HepG2 (cell line): ENCODE data around the gene SPAG4. TPM values are rescaled to one million over a fixed set of nuclear protein-coding genes. Genes with fewer than 3 reads are reported as not detected.

Experiments used
- ATAC-seq: fragments of 200-7000 bp; cut with Tn5 transposase; 3 replicates; pipeline ENCODE4 v1.9.1; 2020; ENCODE audit warnings: mild to moderate bottlenecking, moderate library complexity
- BruUV-seq: library from RNA; stranded (reverse); fragments of 400-500 nt; replicated peaks from 2 replicates; lab custom pipeline; 2021; lab: Mats Ljungman, UMichigan
- CTCF ChIA-PET: fragments of 300-600 bp; formaldehyde crosslinking; extraction: SDS; loops from one replicate; lab custom pipeline; 2021; ENCODE audit warnings: low total read pairs, inconsistent platforms, low intra/inter-chr PET ratio; lab: Yijun Ruan, JAX
- POLR2A ChIA-PET: fragments of 350-600 bp; sonication (Branson Sonifier 250); formaldehyde crosslinking; loops from one replicate; lab custom pipeline; 2020; ENCODE audit warnings: antibody characterized with exemption, inconsistent platforms; lab: Yijun Ruan, JAX
- DNase-seq: peaks from one replicate; pipeline ENCODE4 v3.0.0-alpha.2; 2015; ENCODE audit warnings: low spot score
- FAIRE-seq: peaks from 3 replicates; lab custom pipeline; 2011; peaks lifted over from hg19 to GRCh38; lab: Jason Lieb, UNC
- H2AFZ ChIP-seq: one replicate; pipeline ENCODE4 v1.6.1; 2011; ENCODE audit warnings: low read length, inconsistent platforms
- H3K27ac ChIP-seq: fragments of 300-600 bp; 3 replicates; pipeline ENCODE4 v1.8.0; 2011; ENCODE audit warnings: mixed run types, mild to moderate bottlenecking, mixed read lengths, low read length, inconsistent platforms; ENCODE audit not compliant: insufficient read depth; ENCODE audit errors: extremely low read length
- H3K27me3 ChIP-seq, 2 experiments: fragments of 200-600 bp in 1 of 2; 2 replicates in 1 of 2; 3 replicates in 1 of 2; pipeline versions ENCODE4 v1.6.0 to v1.8.0; 2011; ENCODE audit warnings: low read length in 2 of 2, mild to moderate bottlenecking in 2 of 2, moderate library complexity in 2 of 2, inconsistent platforms in 1 of 2; ENCODE audit not compliant: insufficient read depth in 2 of 2, control insufficient read depth in 1 of 2
- H3K36me3 ChIP-seq, 2 experiments: fragments of 200-600 bp in 1 of 2; replicated peaks in 1 of 2; 2 replicates in 1 of 2; 3 replicates in 1 of 2; pipeline versions ENCODE4 v1.5.1 to v1.8.0; 2011; ENCODE audit warnings: low read length in 2 of 2, inconsistent platforms in 1 of 2; ENCODE audit not compliant: insufficient read depth in 2 of 2, control insufficient read depth in 1 of 2
- H3K4me1 ChIP-seq: 2 replicates; pipeline ENCODE4 v1.5.1; 2012; ENCODE audit warnings: low read length, inconsistent platforms; ENCODE audit not compliant: insufficient read depth
- H3K4me2 ChIP-seq: 2 replicates; pipeline ENCODE4 v1.6.0; 2011; ENCODE audit warnings: low read depth, low read length, inconsistent platforms
- H3K4me3 ChIP-seq, 3 experiments: fragments of 200-600 bp in 1 of 3; sonication (generic), shearing (Covaris generic) in 1 of 3; replicated peaks in 1 of 3; 2 replicates each; pipeline ENCODE4 v1.5.1; 2011 to 2016; ENCODE audit warnings: low read length in 3 of 3, inconsistent platforms in 2 of 3, low read depth in 2 of 3, mild to moderate bottlenecking in 2 of 3, control low read depth in 1 of 3, mixed read lengths in 1 of 3; ENCODE audit not compliant: insufficient read depth in 1 of 3
- H3K79me2 ChIP-seq: one replicate; pipeline ENCODE4 v1.6.1; 2011; ENCODE audit warnings: low read length, inconsistent platforms; ENCODE audit not compliant: insufficient read depth
- H3K9ac ChIP-seq: 2 replicates; pipeline ENCODE4 v1.6.0; 2011; ENCODE audit warnings: mild to moderate bottlenecking, low read depth, low read length, inconsistent platforms; ENCODE audit not compliant: insufficient read depth
- H3K9me3 ChIP-seq: 2 replicates; pipeline ENCODE4 v1.5.1; 2012; ENCODE audit warnings: mild to moderate bottlenecking, low read length
- H4K20me1 ChIP-seq: 2 replicates; pipeline ENCODE4 v1.6.0; 2011; ENCODE audit warnings: inconsistent platforms, mild to moderate bottlenecking, low read length, moderate library complexity; ENCODE audit not compliant: insufficient read depth
- BORCS8-MEF2B ChIP-seq: sonication (generic); formaldehyde crosslinking; IDR thresholded peaks from 2 replicates; pipeline ENCODE4 v1.8.0; 2022; ENCODE audit warnings: mild to moderate bottlenecking, missing genetic modification reagents
- CEBPB ChIP-seq: IDR thresholded peaks from 2 replicates; pipeline ENCODE4 v1.6.1; 2011; ENCODE audit warnings: low read depth, low read length, improper control_type of control experiment, borderline replicate concordance
- CHD4 ChIP-seq: fragments of 200-600 bp; sonication (generic); IDR thresholded peaks from 2 replicates; pipeline ENCODE4 v1.7.0; 2017; ENCODE audit warnings: mild to moderate bottlenecking, low read length, borderline replicate concordance
- EZH2 ChIP-seq: conservative IDR thresholded peaks from 2 replicates; pipeline ENCODE4 v1.6.1; 2012; ENCODE audit warnings: mild to moderate bottlenecking, low read depth, low read length, moderate library complexity
- FOXA3 ChIP-seq: IDR thresholded peaks from 2 replicates; pipeline ENCODE4 v1.6.1; 2016; ENCODE audit warnings: missing genetic modification reagents, missing compliant biosample characterization
- JUN ChIP-seq: sonication (generic); formaldehyde crosslinking; IDR thresholded peaks from 2 replicates; pipeline ENCODE4 v1.4.0; 2020; ENCODE audit warnings: mild to moderate bottlenecking, missing genetic modification reagents
- NBN ChIP-seq: fragments of 450-650 bp; conservative IDR thresholded peaks from 2 replicates; pipeline ENCODE4 v1.6.1; 2017
- POLR2AphosphoS5 ChIP-seq: IDR thresholded peaks from 2 replicates; pipeline ENCODE4 v1.6.1; 2012; ENCODE audit warnings: low read depth, low read length
- ZNF207 ChIP-seq: fragments of 450-650 bp; IDR thresholded peaks from 2 replicates; pipeline ENCODE4 v1.6.1; 2016; ENCODE audit warnings: antibody characterized with exemption, borderline replicate concordance
- ZNF24 ChIP-seq: fragments of 450-650 bp; IDR thresholded peaks from 2 replicates; pipeline ENCODE4 v1.6.1; 2017; ENCODE audit warnings: antibody characterized with exemption, mild to moderate bottlenecking
- ZNF292 ChIP-seq: sonication (generic); formaldehyde crosslinking; IDR thresholded peaks from 2 replicates; pipeline ENCODE4 v1.8.1; 2022; ENCODE audit warnings: mild to moderate bottlenecking, low read depth, missing genetic modification reagents, borderline replicate concordance
- ZNF614 ChIP-seq: IDR thresholded peaks from 2 replicates; pipeline ENCODE4 v1.6.1; 2018; ENCODE audit warnings: missing biosample characterization, missing genetic modification reagents, inconsistent platforms, borderline replicate concordance
- in situ Hi-C: cut with HindIII; loops from 2 replicates; pipeline ENCODE4 v1.10.0; 2017; ENCODE audit warnings: low pct_unique_long_range_greater_than_20kb; ENCODE audit not compliant: extremely low pct_ligation_motif_present
- intact Hi-C: fragments of 100-400 bp; cut with micrococcal nuclease; formaldehyde crosslinking; loops from one replicate; pipeline ENCODE4 v1.10.0; 2022; ENCODE audit not compliant: unreplicated experiment
- polyA plus RNA-seq, 8 experiments: library from polyadenylated mRNA; depleted of rRNA in 3 of 8; stranded (reverse) in 7 of 8; unstranded in 1 of 8; fragments of >200 nt; fragmentation: Illumina TruSeq in 4 of 8; extraction: Trizol in 4 of 8; gene quantifications; 2 replicates each; pipeline versions ENCODE4 v1.2.1 to v1.2.3, GENCODE V29; 2011 to 2016; ENCODE audit warnings: low read depth in 4 of 8, missing spikeins in 1 of 8, mixed read lengths in 1 of 8; ENCODE audit not compliant: insufficient read depth in 1 of 8
- total RNA-seq, 5 experiments: library from RNA; depleted of rRNA; stranded (reverse); fragments of >200 nt; fragmentation: Illumina TruSeq; extraction: Trizol; gene quantifications; 2 replicates each; pipeline ENCODE4 v1.2.3, GENCODE V29; 2016; ENCODE audit warnings: low read depth in 1 of 5
- TF ChIP-seq, protein P1 (sequence below): sonication (generic); formaldehyde crosslinking; IDR thresholded peaks from 2 replicates; pipeline ENCODE4 v1.4.0; 2020; ENCODE audit warnings: missing genetic modification reagents, borderline replicate concordance
- TF ChIP-seq, protein P2 (sequence below): sonication (generic); formaldehyde crosslinking; IDR thresholded peaks from 2 replicates; pipeline ENCODE4 v1.5.0; 2020; ENCODE audit warnings: mild to moderate bottlenecking, missing genetic modification reagents, borderline replicate concordance
- TF ChIP-seq, protein P3 (sequence below): sonication (generic); formaldehyde crosslinking; conservative IDR thresholded peaks from 2 replicates; pipeline ENCODE4 v1.8.1; 2023; ENCODE audit warnings: missing genetic modification reagents

Gene SPAG4
- total and polyA plus RNA-seq, 2 of the 13 experiments (the other 11 are each of a cell fraction or from before 2014, with no cell fraction given), result 5.8 to 137 TPM

DNA sequence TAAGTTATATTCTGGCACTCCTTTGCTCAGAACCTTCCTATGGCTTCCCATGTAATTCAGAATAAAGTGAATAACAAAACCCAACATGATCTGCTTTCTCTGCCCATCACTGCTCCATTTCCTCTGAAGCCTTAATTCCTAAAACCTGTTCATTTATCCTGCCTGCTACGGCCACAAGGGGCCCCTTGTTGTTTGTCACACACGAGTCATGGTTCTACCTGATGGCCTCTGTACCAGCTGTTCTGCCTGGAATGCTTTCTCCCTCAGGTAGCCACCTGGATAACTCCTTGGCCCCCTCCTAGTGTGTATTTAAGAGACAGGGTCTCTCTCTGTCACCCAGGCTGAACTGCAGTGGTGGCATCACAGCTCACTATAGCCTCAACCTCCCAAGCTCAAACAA, 47.0 kb upstream of the SPAG4 start (continued):
- TF ChIP-seq, protein P1, sequence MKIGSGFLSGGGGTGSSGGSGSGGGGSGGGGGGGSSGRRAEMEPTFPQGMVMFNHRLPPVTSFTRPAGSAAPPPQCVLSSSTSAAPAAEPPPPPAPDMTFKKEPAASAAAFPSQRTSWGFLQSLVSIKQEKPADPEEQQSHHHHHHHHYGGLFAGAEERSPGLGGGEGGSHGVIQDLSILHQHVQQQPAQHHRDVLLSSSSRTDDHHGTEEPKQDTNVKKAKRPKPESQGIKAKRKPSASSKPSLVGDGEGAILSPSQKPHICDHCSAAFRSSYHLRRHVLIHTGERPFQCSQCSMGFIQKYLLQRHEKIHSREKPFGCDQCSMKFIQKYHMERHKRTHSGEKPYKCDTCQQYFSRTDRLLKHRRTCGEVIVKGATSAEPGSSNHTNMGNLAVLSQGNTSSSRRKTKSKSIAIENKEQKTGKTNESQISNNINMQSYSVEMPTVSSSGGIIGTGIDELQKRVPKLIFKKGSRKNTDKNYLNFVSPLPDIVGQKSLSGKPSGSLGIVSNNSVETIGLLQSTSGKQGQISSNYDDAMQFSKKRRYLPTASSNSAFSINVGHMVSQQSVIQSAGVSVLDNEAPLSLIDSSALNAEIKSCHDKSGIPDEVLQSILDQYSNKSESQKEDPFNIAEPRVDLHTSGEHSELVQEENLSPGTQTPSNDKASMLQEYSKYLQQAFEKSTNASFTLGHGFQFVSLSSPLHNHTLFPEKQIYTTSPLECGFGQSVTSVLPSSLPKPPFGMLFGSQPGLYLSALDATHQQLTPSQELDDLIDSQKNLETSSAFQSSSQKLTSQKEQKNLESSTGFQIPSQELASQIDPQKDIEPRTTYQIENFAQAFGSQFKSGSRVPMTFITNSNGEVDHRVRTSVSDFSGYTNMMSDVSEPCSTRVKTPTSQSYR (CRISPR knock-in tag), result no peak
- TF ChIP-seq, protein P2, sequence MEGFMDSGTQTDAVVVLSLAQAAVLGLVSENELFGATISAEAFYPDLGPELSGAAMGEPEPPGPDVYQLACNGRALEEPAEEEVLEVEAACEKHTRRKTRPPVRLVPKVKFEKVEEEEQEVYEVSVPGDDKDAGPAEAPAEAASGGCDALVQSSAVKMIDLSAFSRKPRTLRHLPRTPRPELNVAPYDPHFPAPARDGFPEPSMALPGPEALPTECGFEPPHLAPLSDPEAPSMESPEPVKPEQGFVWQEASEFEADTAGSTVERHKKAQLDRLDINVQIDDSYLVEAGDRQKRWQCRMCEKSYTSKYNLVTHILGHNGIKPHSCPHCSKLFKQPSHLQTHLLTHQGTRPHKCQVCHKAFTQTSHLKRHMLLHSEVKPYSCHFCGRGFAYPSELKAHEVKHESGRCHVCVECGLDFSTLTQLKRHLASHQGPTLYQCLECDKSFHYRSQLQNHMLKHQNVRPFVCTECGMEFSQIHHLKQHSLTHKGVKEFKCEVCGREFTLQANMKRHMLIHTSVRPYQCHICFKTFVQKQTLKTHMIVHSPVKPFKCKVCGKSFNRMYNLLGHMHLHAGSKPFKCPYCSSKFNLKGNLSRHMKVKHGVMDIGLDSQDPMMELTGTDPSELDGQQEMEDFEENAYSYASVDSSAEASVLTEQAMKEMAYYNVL (CRISPR knock-in tag), result peak; percentile 34; the same call in 1 of the 2 replicates
- TF ChIP-seq FOXA3 (CRISPR knock-in tag) (no peak), ZNF614 (CRISPR knock-in tag) (peak; percentile 45; the same call in 1 of the 2 replicates)

DNA sequence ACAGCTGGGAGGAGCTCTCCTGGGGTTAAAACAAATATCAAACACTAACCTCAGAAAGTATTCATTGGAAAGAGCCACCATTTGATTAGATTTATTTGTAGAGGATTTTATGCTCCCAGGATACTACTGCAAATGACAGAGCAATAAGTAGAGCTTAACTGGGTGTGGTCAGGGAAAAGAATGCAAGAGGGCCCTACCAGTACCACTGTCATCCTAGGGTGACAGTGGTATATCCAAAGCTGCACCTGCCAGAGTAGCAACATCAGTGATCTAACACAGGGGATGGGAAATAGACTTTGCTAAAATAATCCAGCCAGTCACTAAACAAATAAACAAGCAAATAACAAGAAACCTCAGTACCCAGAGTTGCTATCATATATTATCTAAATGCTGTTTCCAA, 44.1 kb upstream of the SPAG4 start:
- ChIA-PET POLR2A (no interaction called here), CTCF (no interaction called here)
- in situ Hi-C loops, result no loop called here
- H3K4me1 ChIP-seq, result peaks cover 12% of the 10 kb centered on the region
- H3K27me3 ChIP-seq, result no peaks in the 10 kb centered on the region
- H3K79me2 ChIP-seq, result no peaks in the 10 kb centered on the region
- H4K20me1 ChIP-seq, result no peaks in the 10 kb centered on the region
- no TSS peak for BruUV-seq
- no peak for FAIRE-seq
- no peak overlapping the region for H3K4me2 ChIP-seq
- no peak for DNase-seq
- intact Hi-C loops, result no loop called here
- H3K27ac ChIP-seq, result no peak overlapping the region
- H2AFZ ChIP-seq, result no peak overlapping the region
- H3K9me3 ChIP-seq, result peaks cover 8% of the 10 kb centered on the region
- no peak overlapping the region for H3K9ac ChIP-seq
- TF ChIP-seq ZNF207 (no peak), ZNF292 (CRISPR knock-in tag) (no peak), JUN (no peak), BORCS8-MEF2B (CRISPR knock-in tag) (no peak), CEBPB (no peak), POLR2AphosphoS5 (no peak), NBN (no peak), EZH2 (no peak), CHD4 (no peak), ZNF24 (no peak)
- TF ChIP-seq, protein P3, sequence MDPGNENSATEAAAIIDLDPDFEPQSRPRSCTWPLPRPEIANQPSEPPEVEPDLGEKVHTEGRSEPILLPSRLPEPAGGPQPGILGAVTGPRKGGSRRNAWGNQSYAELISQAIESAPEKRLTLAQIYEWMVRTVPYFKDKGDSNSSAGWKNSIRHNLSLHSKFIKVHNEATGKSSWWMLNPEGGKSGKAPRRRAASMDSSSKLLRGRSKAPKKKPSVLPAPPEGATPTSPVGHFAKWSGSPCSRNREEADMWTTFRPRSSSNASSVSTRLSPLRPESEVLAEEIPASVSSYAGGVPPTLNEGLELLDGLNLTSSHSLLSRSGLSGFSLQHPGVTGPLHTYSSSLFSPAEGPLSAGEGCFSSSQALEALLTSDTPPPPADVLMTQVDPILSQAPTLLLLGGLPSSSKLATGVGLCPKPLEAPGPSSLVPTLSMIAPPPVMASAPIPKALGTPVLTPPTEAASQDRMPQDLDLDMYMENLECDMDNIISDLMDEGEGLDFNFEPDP (CRISPR knock-in tag), result no peak
- no peak overlapping the region for H3K4me3 ChIP-seq
- no peaks in the 10 kb centered on the region for H3K36me3 ChIP-seq
- no peak for ATAC-seq
